ENCODE results near the gene TRPM4.

TRPM4 gene

GRCh38 chr19:49231804-49232203 lies 74.2 kb downstream of the TRPM4 start:
- no peak for DNase-seq (ENCODE audit: low read depth)

- no peak for DNase-seq (ENCODE audit: low read depth)
These were observed 75.6 kb downstream of the TRPM4 start for GRCh38 chr19:49233163-49233562.

- no peak for DNase-seq (ENCODE audit: low read depth)
These were observed 84.2 kb downstream of the TRPM4 start for GRCh38 chr19:49241769-49242168.

GRCh38 chr19:49243129-49243528 lies 85.5 kb downstream of the TRPM4 start:
- DNase-seq (ENCODE audit: low read depth), result no peak

DNA sequence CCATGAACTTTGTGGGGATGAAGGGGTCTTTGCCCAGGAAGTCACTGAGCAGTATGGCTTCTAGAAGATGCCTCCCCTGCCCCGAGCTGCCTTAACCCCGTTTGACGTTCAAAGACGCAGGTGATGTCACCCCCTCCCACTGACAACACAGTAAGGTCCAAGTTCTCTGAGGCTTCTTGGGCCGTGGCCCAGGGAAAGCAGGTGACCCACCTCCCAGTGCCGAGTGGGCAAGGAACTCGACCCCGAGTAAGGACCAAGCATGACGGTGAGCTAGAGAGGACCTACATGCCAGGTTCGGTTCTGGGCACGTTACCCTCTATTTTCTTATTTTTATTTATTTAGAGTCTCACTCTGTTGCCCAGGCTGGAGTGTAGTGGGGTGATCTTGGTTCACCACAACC lies 86.1 kb downstream of the TRPM4 start:
- no peak for DNase-seq (ENCODE audit: low read depth)

DNA sequence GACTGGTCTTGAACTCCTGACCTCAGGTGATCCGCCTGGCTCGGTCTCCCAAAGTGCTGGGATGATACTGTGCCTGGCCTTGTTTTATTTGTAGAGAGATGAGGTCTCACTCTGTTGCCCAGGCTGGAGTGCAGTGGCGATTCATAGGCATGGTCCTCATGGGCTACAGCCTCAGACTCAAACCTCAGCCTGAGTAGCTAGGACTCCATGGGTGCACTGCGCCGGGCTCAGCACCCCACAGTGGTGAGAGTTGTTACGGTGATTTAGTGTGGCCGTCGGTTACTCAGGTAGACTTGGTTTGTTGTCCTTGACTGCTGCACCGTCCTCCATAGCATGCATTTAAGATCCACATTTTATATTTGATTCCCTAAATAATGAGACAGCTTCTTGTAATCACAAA lies 86.7 kb downstream of the TRPM4 start:
- no peak for DNase-seq (ENCODE audit: low read depth)

GRCh38 chr19:49247676-49248075 lies 90.1 kb downstream of the TRPM4 start:
- no peak for DNase-seq (ENCODE audit: low read depth)

- DNase-seq (ENCODE audit: low read depth), result no peak
These were observed 92.3 kb downstream of the TRPM4 start for GRCh38 chr19:49249933-49250332.

DNA sequence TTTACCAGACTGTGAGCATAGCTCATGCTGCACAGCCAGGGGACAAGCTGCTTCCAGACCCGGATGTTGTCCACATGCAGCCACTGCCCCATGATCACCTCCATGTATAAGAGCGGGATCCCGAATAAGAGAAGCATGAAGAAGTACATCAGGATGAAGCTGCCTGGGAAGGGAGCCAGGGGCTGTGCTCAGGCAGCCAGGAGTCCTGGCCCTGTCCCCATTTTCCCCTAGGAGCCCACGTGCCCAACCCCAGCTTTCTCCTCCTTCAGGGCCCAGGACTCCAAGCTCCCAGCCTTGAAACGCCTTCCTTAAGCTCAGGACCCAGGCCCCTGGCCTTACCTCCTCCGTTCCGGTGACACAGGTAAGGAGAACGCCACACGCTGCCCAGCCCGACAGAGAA lies 98.1 kb downstream of the TRPM4 start:
- DNase-seq (ENCODE audit: low read depth), result no peak

- no peak for DNase-seq (ENCODE audit: low read depth)
These were observed 99.1 kb downstream of the TRPM4 start for GRCh38 chr19:49256691-49257090.

Data from activated gamma-delta T cell treated with anti-CD3 and anti-CD28 coated beads, Interleukin-2, amount 50 U/mL, for 16 hours (primary cell).